ENCODE results near the gene KCTD2. TPM values are rescaled to one million over a fixed set of nuclear protein-coding genes. Genes with fewer than 3 reads are reported as not detected.

KCTD2 gene
- total RNA-seq, 4 donors from 2014 or later, result 25.3 to 37.7 (median 31.3) TPM

- no peak for DNase-seq (ENCODE audit: low spot score in 2 of 2)
- no peak for TF ChIP-seq EP300 (IDR thresholded peaks at IDR 0.05)
- no peak for TF ChIP-seq CTCF (IDR thresholded peaks at IDR 0.05)
- TF ChIP-seq POLR2A (IDR thresholded peaks at IDR 0.05), result no peak
- no peak for TF ChIP-seq POLR2AphosphoS5 (IDR thresholded peaks at IDR 0.05)
- no peak overlapping the region for H3K4me3 ChIP-seq
- H3K36me3 ChIP-seq, result no peaks in the 10 kb centered on the region
- H3K27me3 ChIP-seq, result no peaks in the 10 kb centered on the region
- no peaks in the 10 kb centered on the region for H3K9me3 ChIP-seq
- 39% methylated on average over 12 of the region's 17 CpGs for WGBS
- peaks cover 40% of the 10 kb centered on the region for H3K4me1 ChIP-seq
- H3K27ac ChIP-seq, result no peak overlapping the region
These were observed 31.4 kb downstream of the KCTD2 start for GRCh38 chr17:75078284-75079022.

- no peak overlapping the region for H3K27ac ChIP-seq
- WGBS, result 50% methylated on average over 7 of the region's 8 CpGs
- no peak for DNase-seq (ENCODE audit: low spot score in 2 of 2)
These were observed 32.0 kb downstream of the KCTD2 start for GRCh38 chr17:75079023-75079373.

DNA sequence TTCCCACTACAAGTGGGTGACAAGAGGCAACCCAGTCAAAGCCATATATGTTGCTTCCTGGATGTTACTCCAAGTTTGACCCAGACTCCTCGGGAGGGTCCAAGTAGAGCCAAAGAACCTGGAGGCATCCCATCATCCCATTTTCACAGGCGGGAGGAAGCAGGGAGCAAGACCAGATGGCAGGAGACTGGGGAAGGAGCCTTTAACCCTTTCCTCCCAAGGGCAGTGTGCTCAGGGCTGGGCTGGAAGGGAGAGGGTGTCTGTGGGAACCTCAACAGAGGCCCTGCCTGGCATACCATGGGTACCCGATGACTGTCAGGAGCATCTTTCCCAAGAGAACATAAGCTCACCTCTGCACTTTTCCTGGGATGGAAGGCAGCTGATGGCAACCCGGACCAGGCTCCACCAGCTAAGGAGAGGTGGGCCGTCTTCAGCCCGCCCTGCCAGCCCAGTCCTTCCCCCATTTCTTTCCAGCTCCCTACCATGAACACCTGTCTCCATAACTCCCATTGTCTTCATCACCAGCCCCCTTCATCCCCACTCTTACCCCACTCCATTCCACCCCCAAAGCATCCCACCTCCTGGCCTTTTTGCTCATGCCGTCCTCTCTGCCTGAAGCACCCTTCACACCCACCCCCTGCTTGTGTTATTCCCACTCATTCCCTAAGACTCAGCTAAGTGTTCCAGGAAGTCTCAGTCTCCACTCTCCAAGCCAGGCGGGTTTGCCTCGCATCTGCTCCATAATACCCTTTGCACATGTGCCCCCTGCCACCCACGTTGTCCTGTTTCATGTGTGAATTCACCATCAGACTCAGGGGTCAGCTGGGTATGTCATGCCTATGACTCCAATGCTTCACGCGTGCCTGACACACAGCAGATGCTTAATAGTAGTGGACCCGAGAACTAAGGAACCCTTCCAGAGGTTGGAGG is 34.9 kb downstream of the KCTD2 start:
- Histone ChIP-seq H3K27ac (no peak overlapping the region), H3K36me3 (no peaks in the 10 kb centered on the region), H3K4me3 (no peak overlapping the region), H3K9me3 (no peaks in the 10 kb centered on the region), H3K27me3 (no peaks in the 10 kb centered on the region), H3K4me1 (peaks cover 33% of the 10 kb centered on the region)
- WGBS, result 83% methylated on average over 13 of the region's 13 CpGs
- TF ChIP-seq EP300 (IDR thresholded peaks at IDR 0.05), result no peak
- TF ChIP-seq POLR2A (IDR thresholded peaks at IDR 0.05), result no peak
- no peak for TF ChIP-seq CTCF (IDR thresholded peaks at IDR 0.05)
- TF ChIP-seq POLR2AphosphoS5 (IDR thresholded peaks at IDR 0.05), result no peak
- no peak for DNase-seq (ENCODE audit: low spot score in 2 of 2)

More at GRCh38 chr17:75079023-75079373, 32.0 kb downstream of the KCTD2 start:
- TF ChIP-seq POLR2AphosphoS5 (IDR thresholded peaks at IDR 0.05) (no peak), POLR2A (IDR thresholded peaks at IDR 0.05) (no peak), EP300 (IDR thresholded peaks at IDR 0.05) (no peak), CTCF (IDR thresholded peaks at IDR 0.05) (no peak)
- peaks cover 34% of the 10 kb centered on the region for H3K4me1 ChIP-seq
- no peak overlapping the region for H3K4me3 ChIP-seq
- no peaks in the 10 kb centered on the region for H3K9me3 ChIP-seq
- H3K27me3 ChIP-seq, result no peaks in the 10 kb centered on the region
- H3K36me3 ChIP-seq, result no peaks in the 10 kb centered on the region

DNA sequence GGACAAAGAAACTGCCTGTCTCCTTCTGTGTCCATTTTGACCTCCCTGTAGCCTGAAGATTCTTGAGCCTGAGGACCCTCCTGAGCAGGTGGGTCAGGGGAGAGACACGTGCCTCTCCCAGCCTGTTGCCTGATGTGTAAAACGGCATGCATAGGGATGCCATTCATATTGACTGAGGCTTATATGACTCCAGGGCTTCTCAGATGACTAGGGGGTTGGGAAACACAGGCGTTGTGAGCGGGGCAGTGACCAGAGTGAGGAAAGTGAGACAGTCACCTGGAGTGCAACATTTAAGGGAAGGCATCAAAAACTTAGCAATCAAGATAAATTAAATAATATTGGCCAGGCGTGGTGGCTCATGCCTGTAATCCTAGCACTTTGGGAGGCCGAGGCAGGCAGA is 35.7 kb downstream of the KCTD2 start:
- DNase-seq (ENCODE audit: low spot score in 2 of 2), result no peak
- peaks cover 33% of the 10 kb centered on the region for H3K4me1 ChIP-seq
- H3K36me3 ChIP-seq, result no peaks in the 10 kb centered on the region
- no peaks in the 10 kb centered on the region for H3K27me3 ChIP-seq
- H3K9me3 ChIP-seq, result no peaks in the 10 kb centered on the region
- H3K27ac ChIP-seq, result no peak overlapping the region
- H3K4me3 ChIP-seq, result no peak overlapping the region
- WGBS, result 80% methylated on average over 6 of the region's 6 CpGs
- no peak for TF ChIP-seq CTCF (IDR thresholded peaks at IDR 0.05)
- no peak for TF ChIP-seq POLR2A (IDR thresholded peaks at IDR 0.05)
- TF ChIP-seq POLR2AphosphoS5 (IDR thresholded peaks at IDR 0.05), result no peak
- TF ChIP-seq EP300 (IDR thresholded peaks at IDR 0.05), result no peak

Measured in suprapubic skin (tissue), 4 donors.